Kidney (tissue), 14 donors: ENCODE data around the gene MTAP. TPM values are rescaled to one million over a fixed set of nuclear protein-coding genes. Genes with fewer than 3 reads are reported as not detected.

Experiments
- DNase-seq, 5 donors: peaks; one replicate each; pipeline ENCODE4 v3.0.0-alpha.2; 2013 to 2020
- FAIRE-seq: peaks from 2 replicates; lab custom pipeline; 2012; peaks lifted over from hg19 to GRCh38; lab: Jason Lieb, UNC
- H3K27ac ChIP-seq, 2 donors: one replicate each; pipeline ENCODE4 v1.7.0; 2013; ENCODE audit warnings: low read depth in 2 of 2, low read length in 2 of 2, inconsistent platforms in 1 of 2
- H3K27me3 ChIP-seq: one replicate; pipeline ENCODE4 v1.7.1; 2013; ENCODE audit warnings: low read length, inconsistent platforms; ENCODE audit not compliant: control insufficient read depth, insufficient read depth
- H3K36me3 ChIP-seq, 3 donors: one replicate each; pipeline versions ENCODE4 v1.7.0 to v1.7.1; 2013; ENCODE audit warnings: low read length in 3 of 3, control low read depth in 1 of 3, inconsistent platforms in 1 of 3; ENCODE audit not compliant: insufficient read depth in 3 of 3, control insufficient read depth in 2 of 3
- H3K4me1 ChIP-seq, 3 donors: one replicate each; pipeline versions ENCODE4 v1.7.0 to v1.7.1; 2013; ENCODE audit warnings: low read length in 3 of 3, inconsistent platforms in 1 of 3, low read depth in 1 of 3; ENCODE audit not compliant: control insufficient read depth in 2 of 3, insufficient read depth in 2 of 3
- H3K4me3 ChIP-seq, 3 donors: one replicate each; pipeline versions ENCODE4 v1.7.0 to v1.8.1; 2013; ENCODE audit warnings: low read length in 3 of 3, control low read depth in 1 of 3, inconsistent platforms in 1 of 3
- H3K9ac ChIP-seq, 3 donors: one replicate each; pipeline versions ENCODE4 v1.7.0 to v1.7.1; 2013; ENCODE audit warnings: low read length in 3 of 3, control low read depth in 1 of 3, inconsistent platforms in 1 of 3
- H3K9me3 ChIP-seq, 3 donors: one replicate each; pipeline versions ENCODE4 v1.7.0 to v1.7.1; 2013; ENCODE audit warnings: low read length in 3 of 3, control low read depth in 1 of 3, inconsistent platforms in 1 of 3; ENCODE audit not compliant: control insufficient read depth in 2 of 3, insufficient read depth in 1 of 3
- intact Hi-C: fragments of 100-400 bp; cut with DNase I; formaldehyde crosslinking; loops from one replicate; pipeline ENCODE4 v1.11.1; 2022
- polyA plus RNA-seq: library from polyadenylated mRNA; stranded (reverse); fragments of 350-450 nt; fragmentation: Illumina TruSeq; extraction: RNeasy Lipid Tissue Mini Kit (QIAGEN cat#74804); gene quantifications from one replicate; pipeline ENCODE4 v1.2.3, GENCODE V29; 2014; ENCODE audit warnings: low read depth, low replicate concordance; ENCODE audit not compliant: insufficient read depth
- total RNA-seq: library from RNA; stranded (reverse); fragmentation: NEBNext Ultra II Directional; extraction: Animal tissue kit (Norgen Biotek cat#: 25700); gene quantifications from one replicate; pipeline ENCODE4 v1.2.1, GENCODE V29; 2021
- TF ChIP-seq, protein P1 (sequence below): IDR thresholded peaks from 3 replicates; pipeline ENCODE4 v1.5.1; 2012; ENCODE audit warnings: mild to moderate bottlenecking, moderate library complexity, borderline replicate concordance; ENCODE audit not compliant: insufficient read depth; ENCODE audit errors: extremely low read depth
- donor health status: control.
- donor health status: control.
- donor health status: control.
- donor health status: control.
- donor health status: control.
- donor health status: DM: yes; HTN: yes; CAD: no.
- donor health status: Normal renal cell carcinoma (clear cell type).

Gene MTAP
- total and polyA plus RNA-seq, 2 donors from 2014 or later, result 11.2 to 42.4 TPM

GRCh38 chr9:21810881-21811280 is 8.4 kb downstream of the MTAP start:
- H3K27me3 ChIP-seq, result no peaks in the 10 kb centered on the region
- no peak for DNase-seq
- no peaks in the 10 kb centered on the region for H3K9me3 ChIP-seq
- peaks cover 0 to 10% (median 0%) of the 10 kb centered on the region in 3 donors for H3K4me1 ChIP-seq
- FAIRE-seq, result no peak
- H3K9ac ChIP-seq, result no peak overlapping the region
- intact Hi-C loops, result loop anchor here (10.0 kb wide), 1 partner anchor 424 kb away; no protein-coding TSS in a partner anchor
- peaks cover 3 to 11% (median 5%) of the 10 kb centered on the region in 3 donors for H3K36me3 ChIP-seq
- TF ChIP-seq, protein P1, sequence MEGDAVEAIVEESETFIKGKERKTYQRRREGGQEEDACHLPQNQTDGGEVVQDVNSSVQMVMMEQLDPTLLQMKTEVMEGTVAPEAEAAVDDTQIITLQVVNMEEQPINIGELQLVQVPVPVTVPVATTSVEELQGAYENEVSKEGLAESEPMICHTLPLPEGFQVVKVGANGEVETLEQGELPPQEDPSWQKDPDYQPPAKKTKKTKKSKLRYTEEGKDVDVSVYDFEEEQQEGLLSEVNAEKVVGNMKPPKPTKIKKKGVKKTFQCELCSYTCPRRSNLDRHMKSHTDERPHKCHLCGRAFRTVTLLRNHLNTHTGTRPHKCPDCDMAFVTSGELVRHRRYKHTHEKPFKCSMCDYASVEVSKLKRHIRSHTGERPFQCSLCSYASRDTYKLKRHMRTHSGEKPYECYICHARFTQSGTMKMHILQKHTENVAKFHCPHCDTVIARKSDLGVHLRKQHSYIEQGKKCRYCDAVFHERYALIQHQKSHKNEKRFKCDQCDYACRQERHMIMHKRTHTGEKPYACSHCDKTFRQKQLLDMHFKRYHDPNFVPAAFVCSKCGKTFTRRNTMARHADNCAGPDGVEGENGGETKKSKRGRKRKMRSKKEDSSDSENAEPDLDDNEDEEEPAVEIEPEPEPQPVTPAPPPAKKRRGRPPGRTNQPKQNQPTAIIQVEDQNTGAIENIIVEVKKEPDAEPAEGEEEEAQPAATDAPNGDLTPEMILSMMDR, result no peak
- no peak overlapping the region for H3K27ac ChIP-seq
- H3K4me3 ChIP-seq, result no peak overlapping the region

DNA sequence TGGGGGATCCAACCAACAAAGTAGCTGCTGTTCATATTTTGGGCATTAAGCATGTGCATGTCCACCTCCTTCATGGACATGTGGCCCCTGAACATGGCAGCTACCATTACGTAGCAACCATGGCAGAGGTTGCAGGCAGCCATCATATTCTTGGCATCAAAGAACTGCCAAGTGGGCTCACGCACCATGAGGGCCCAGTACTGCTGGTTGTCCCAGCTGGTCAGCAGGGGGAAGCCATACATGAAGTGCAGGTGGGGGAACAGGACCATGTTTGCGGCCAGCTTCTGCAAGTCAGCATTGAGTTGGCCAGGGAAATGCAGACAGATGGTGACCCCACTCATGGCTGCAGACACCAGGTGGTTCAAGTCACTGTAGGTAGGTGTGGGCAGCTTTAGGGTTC is 9.5 kb downstream of the MTAP start:
- intact Hi-C loops, result loop anchor here (10.0 kb wide), 1 partner anchor 423 kb away; no protein-coding TSS in a partner anchor
- no peak overlapping the region for H3K4me3 ChIP-seq
- H3K9ac ChIP-seq, result no peak overlapping the region
- DNase-seq (no peak), FAIRE-seq (no peak)
- TF ChIP-seq, protein P1, result no peak
- H3K36me3 ChIP-seq, result peaks cover 3 to 18% (median 8%) of the 10 kb centered on the region in 3 donors
- H3K9me3 ChIP-seq, result no peaks in the 10 kb centered on the region
- H3K27me3 ChIP-seq, result no peaks in the 10 kb centered on the region
- peak overlapping the region in 1 of 2 donors; percentile 18 for H3K27ac ChIP-seq
- peaks cover 0 to 10% (median 0%) of the 10 kb centered on the region in 3 donors for H3K4me1 ChIP-seq

GRCh38 chr9:21812415-21812814 is 10.0 kb downstream of the MTAP start:
- no peak for FAIRE-seq
- TF ChIP-seq, protein P1, result no peak

More at GRCh38 chr9:21812415-21812814, 10.0 kb downstream of the MTAP start:
- H3K9me3 ChIP-seq, result no peaks in the 10 kb centered on the region
- no peak for DNase-seq
- H3K9ac ChIP-seq, result no peak overlapping the region
- intact Hi-C loops, result loop anchor here (10.0 kb wide), 1 partner anchor 422 kb away; no protein-coding TSS in a partner anchor
- H3K27ac ChIP-seq, result no peak overlapping the region
- no peak overlapping the region for H3K4me3 ChIP-seq
- H3K4me1 ChIP-seq, result peaks cover 0 to 10% (median 0%) of the 10 kb centered on the region in 3 donors
- no peaks in the 10 kb centered on the region for H3K27me3 ChIP-seq
- H3K36me3 ChIP-seq, result peaks cover 3 to 19% (median 12%) of the 10 kb centered on the region in 3 donors
